ENCODE data around the gene TEX22. TPM values are rescaled to one million over a fixed set of nuclear protein-coding genes. Genes with fewer than 3 reads are reported as not detected.

The TEX22 gene
- total RNA-seq, 1 experiment from 2014 or later: not detected

- DNase-seq (ENCODE audit: low spot score): no peak
Measured at GRCh38 chr14:105455766-105456660, 57.7 kb downstream of the TEX22 start.

GRCh38 chr14:105456736-105457617, 58.6 kb downstream of the TEX22 start:
- no peak for DNase-seq (ENCODE audit: low spot score)

- no peak for DNase-seq (ENCODE audit: low spot score)
Measured at GRCh38 chr14:105458010-105458409, 59.7 kb downstream of the TEX22 start.

- DNase-seq (ENCODE audit: low spot score): no peak
Measured at GRCh38 chr14:105458571-105458970, 60.2 kb downstream of the TEX22 start.

- no peak for DNase-seq (ENCODE audit: low spot score)
Measured at GRCh38 chr14:105460116-105460515, 61.8 kb downstream of the TEX22 start.

- DNase-seq (ENCODE audit: low spot score): no peak
Measured at GRCh38 chr14:105460616-105461015, 62.3 kb downstream of the TEX22 start.

- no peak for DNase-seq (ENCODE audit: low spot score)
Measured at GRCh38 chr14:105461903-105462302, 63.6 kb downstream of the TEX22 start.

Other genes with a start within 250 kb of the TEX22 start
- gene JAG2, start 229.8 kb upstream of the TEX22 start, total RNA-seq (2014; rRNA removed; shearing (Covaris generic)): 6.5 and 9.8 TPM in 2 replicates
- gene NUDT14, start 217.2 kb upstream of the TEX22 start, total RNA-seq (2014; rRNA removed; shearing (Covaris generic)): 19.9 and 23.1 TPM in 2 replicates
- not detected in 2 replicates for gene BTBD6, start 150.0 kb upstream of the TEX22 start, total RNA-seq (2014; rRNA removed; shearing (Covaris generic))
- gene BRF1, start 97.5 kb upstream of the TEX22 start, total RNA-seq (2014; rRNA removed; shearing (Covaris generic)): 12.0 and 16.2 TPM in 2 replicates
- gene PACS2, start 83.8 kb upstream of the TEX22 start, total RNA-seq (2014; rRNA removed; shearing (Covaris generic)): 29.8 and 35.9 TPM in 2 replicates
- 15.4 and 27.2 TPM in 2 replicates for gene MTA1, start 21.3 kb downstream of the TEX22 start, total RNA-seq (2014; rRNA removed; shearing (Covaris generic))
- gene CRIP2, start 76.3 kb downstream of the TEX22 start, total RNA-seq (2014; rRNA removed; shearing (Covaris generic)): 195 and 204 TPM in 2 replicates
- 1.5 TPM in 1 of 2 replicates, not detected in the other for gene CRIP1, start 88.3 kb downstream of the TEX22 start, total RNA-seq (2014; rRNA removed; shearing (Covaris generic))
- 14.1 and 21.9 TPM in 2 replicates for gene TEDC1, start 92.7 kb downstream of the TEX22 start, total RNA-seq (2014; rRNA removed; shearing (Covaris generic))
- gene TMEM121, start 128.0 kb downstream of the TEX22 start, total RNA-seq (2014; rRNA removed; shearing (Covaris generic)): 9.2 and 11.3 TPM in 2 replicates

All from A172 (cell line).